HG03280 (cell line): ENCODE data around the gene COQ5.

Experiments used
- ATAC-seq: cut with Tn5 transposase; IDR thresholded peaks from one replicate; pipeline ENCODE4 v1.9.1; 2021; ENCODE audit warnings: mild to moderate bottlenecking, moderate library complexity; ENCODE audit not compliant: unreplicated experiment

Gene COQ5

DNA sequence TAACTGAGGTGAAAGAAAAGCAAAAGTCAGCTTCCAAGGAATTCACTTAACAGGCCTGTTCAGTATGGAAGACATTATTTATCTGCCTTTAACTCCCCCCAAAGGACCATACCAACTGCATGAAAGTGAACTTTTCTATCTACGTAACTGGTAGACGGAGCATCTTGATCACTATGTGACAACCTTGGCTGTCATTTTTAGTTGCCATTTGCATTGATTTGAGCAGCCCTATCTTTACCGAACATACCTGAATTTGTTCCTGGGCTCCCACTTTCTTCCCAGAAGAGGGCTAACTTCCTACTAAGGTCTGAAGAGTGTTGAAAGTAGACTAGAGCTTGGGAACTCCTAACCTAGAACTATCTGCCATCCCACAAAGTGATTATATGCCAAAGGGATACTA is 68.8 kb downstream of the COQ5 start:
- ATAC-seq = no peak

DNA sequence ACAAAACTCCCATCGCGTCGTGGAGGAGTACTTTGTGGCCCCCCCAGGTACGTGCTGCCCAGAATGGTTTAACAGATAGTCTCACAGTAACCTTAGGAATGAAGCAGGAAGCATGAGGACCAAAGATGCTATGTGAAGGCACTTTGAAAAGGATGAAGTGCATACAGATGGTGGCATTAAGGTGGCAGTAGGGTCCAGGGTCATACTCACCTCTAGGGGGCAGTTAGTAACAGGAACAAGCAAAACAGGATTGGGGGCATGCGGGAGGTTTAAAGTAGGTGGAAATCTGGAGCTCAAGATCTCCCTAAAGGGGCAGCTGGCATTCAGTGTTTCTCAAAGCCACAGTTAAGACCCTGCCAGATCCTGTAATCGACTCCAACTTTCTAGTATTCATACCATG is 71.8 kb downstream of the COQ5 start:
- ATAC-seq = no peak

DNA sequence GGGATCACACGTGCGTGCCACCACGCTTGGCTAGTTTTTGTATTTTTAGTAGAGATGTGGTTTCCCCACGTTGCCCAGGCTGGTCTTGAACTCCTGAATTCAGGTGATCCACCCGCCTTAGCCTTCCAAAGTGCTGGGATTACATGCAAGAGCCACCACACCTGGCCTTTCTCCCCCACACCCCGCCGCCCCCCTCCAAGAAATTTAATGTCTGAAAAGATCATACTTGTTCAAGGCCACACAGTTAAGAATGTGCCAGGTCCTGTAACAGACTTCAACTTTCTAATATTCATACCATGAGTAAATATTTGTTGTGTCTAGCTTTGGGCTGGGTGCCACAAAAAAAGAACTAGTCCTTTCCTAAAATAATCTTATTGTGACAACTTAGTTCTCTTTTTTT is 73.7 kb downstream of the COQ5 start:
- no peak for ATAC-seq

DNA sequence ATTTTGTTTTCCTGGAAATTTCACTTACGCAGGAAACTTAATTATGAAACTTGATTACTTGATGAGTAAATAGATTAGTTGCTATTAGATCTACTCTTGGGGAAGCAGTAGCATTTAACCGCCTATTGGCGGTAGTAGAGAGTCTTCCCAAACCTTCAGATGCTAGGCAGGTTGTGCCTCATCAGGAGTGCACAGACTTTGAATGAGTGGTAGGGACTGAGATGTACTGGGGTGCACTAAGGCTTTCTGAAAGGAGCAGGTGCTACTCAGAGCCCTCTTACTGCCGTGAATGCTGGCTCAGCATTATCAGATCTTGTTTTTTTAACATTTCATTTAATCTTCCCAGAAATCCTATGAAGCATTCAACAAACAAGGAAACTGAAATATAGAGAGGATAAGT is 75.0 kb downstream of the COQ5 start:
- no peak for ATAC-seq
